ENCODE measurements around the gene EXD2. TPM values are rescaled to one million over a fixed set of nuclear protein-coding genes. Genes with fewer than 3 reads are reported as not detected.

EXD2 gene
- 10 to 100 TPM; 10.8 to 18.5 (median 14.4) TPM for total RNA-seq
- polyA plus RNA-seq = 1 to 10 TPM; 3.7 to 5.1 (median 3.7) TPM
- long read RNA-seq, donor 1, partial matches to known transcripts = 0 of 6 reads
- long read RNA-seq, donor 1, other reads (novel, unspliced or antisense) = 5 of 6 reads
- long read RNA-seq, donor 2, partial matches to known transcripts = 0 of 2 reads
- long read RNA-seq, donor 2, other reads (novel, unspliced or antisense) = 0 of 2 reads

- DNase-seq = peak; percentile 93
- Histone ChIP-seq H3K4me3 (peak within 1 kb of the TSS; percentile 64 to 91 (median 86)), H3K9me3 (no peaks in the 10 kb centered on the region), H3K4me1 (peaks cover 3 to 21% (median 12%) of the 10 kb centered on the region in 6 donors), H3K27ac (peak within 1 kb of the TSS; percentile 0 to 86 (median 76)), H3K36me3 (no peaks in the 10 kb centered on the region), H3K27me3 (replicated peaks in 1 of 7) (no peaks in the 10 kb centered on the region)
- 0 to 2% (median 1%) methylated on average over 16 to 58 of the region's 58 CpGs for WGBS, 5 donors
- peak; percentile 86 to 92 (median 89) for TF ChIP-seq POLR2AphosphoS5 (IDR thresholded peaks at IDR 0.05)
- TF ChIP-seq CTCF (IDR thresholded peaks at IDR 0.05 in 8 of 11, conservative IDR thresholded peaks at IDR 0.05 in 3 of 11) = no peak
- peak in 1 of 3 donors; percentile 32 for TF ChIP-seq POLR2A (IDR thresholded peaks at IDR 0.05)
- intact Hi-C loops (cut with DNase I; ENCODE audit: low total_unique reads) = no loop called here
Observed at GRCh38 chr14:69191340-69192111, at the start of gene EXD2. EXD2 (plus strand) TSS chr14:69191498; CDS start chr14:69209471, 17,973 bp downstream.

- Histone ChIP-seq H3K9me3 (no peaks in the 10 kb centered on the region), H3K4me3 (no peak overlapping the region), H3K4me1 (peaks cover 0 to 93% (median 28%) of the 10 kb centered on the region in 6 donors), H3K36me3 (peaks cover 0 to 36% (median 0%) of the 10 kb centered on the region in 6 donors), H3K27me3 (replicated peaks in 1 of 7) (no peaks in the 10 kb centered on the region), H3K27ac (no peak overlapping the region)
- 48 to 100% (median 91%) methylated on average over 1 of the region's 1 CpG for WGBS, 5 donors
- intact Hi-C loops (cut with DNase I; ENCODE audit: low total_unique reads) = no loop called here
- no peak for DNase-seq
- TF ChIP-seq CTCF (IDR thresholded peaks at IDR 0.05 in 8 of 11, conservative IDR thresholded peaks at IDR 0.05 in 3 of 11) (no peak), POLR2A (IDR thresholded peaks at IDR 0.05) (no peak), POLR2AphosphoS5 (IDR thresholded peaks at IDR 0.05) (no peak)
Observed at GRCh38 chr14:69141550-69141949, 49.7 kb upstream of the EXD2 start.

- WGBS, 5 donors = 88 to 93% (median 90%) methylated on average over 5 of the region's 5 CpGs
- no peak overlapping the region for H3K4me3 ChIP-seq
- H3K4me1 ChIP-seq = peaks cover 0 to 95% (median 32%) of the 10 kb centered on the region in 6 donors
- DNase-seq = no peak
- no peaks in the 10 kb centered on the region for H3K27me3 ChIP-seq (replicated peaks in 1 of 7)
- intact Hi-C loops (cut with DNase I; ENCODE audit: low total_unique reads) = no loop called here
- no peak for TF ChIP-seq POLR2AphosphoS5 (IDR thresholded peaks at IDR 0.05)
- TF ChIP-seq CTCF (IDR thresholded peaks at IDR 0.05 in 8 of 11, conservative IDR thresholded peaks at IDR 0.05 in 3 of 11) = no peak
- TF ChIP-seq POLR2A (IDR thresholded peaks at IDR 0.05) = no peak
- no peak overlapping the region for H3K27ac ChIP-seq
- H3K9me3 ChIP-seq = no peaks in the 10 kb centered on the region
- H3K36me3 ChIP-seq = peaks cover 0 to 41% (median 0%) of the 10 kb centered on the region in 6 donors
Observed at GRCh38 chr14:69142101-69142500, 49.2 kb upstream of the EXD2 start.
